IMR-90 (cell line): Measurements from ENCODE around the gene SYS1. TPM values are rescaled to one million over a fixed set of nuclear protein-coding genes. Genes with fewer than 3 reads are reported as not detected.

Experiments used
- ATAC-seq: fragments of 200-7000 bp; cut with Tn5 transposase; 2 replicates; pipeline ENCODE4 v1.9.1; 2020; ENCODE audit warnings: low read depth, mild to moderate bottlenecking, moderate library complexity
- BruUV-seq: library from RNA; stranded (reverse); fragments of 400-500 nt; replicated peaks from 2 replicates; lab custom pipeline; 2021; lab: Mats Ljungman, UMichigan
- CTCF ChIA-PET: fragments of 300-600 bp; formaldehyde crosslinking; extraction: SDS; loops from one replicate; lab custom pipeline; 2021; ENCODE audit warnings: antibody characterized with exemption; lab: Yijun Ruan, JAX
- POLR2A ChIA-PET: fragments of 300-600 bp; sonication (Branson Sonifier 250); formaldehyde crosslinking; loops from one replicate; lab custom pipeline; 2022; ENCODE audit warnings: antibody characterized with exemption; ENCODE audit not compliant: unreplicated experiment; lab: Charles Lee
- DNase-seq: peaks from one replicate; pipeline ENCODE4 v3.0.0; 2013
- H2AFZ ChIP-seq: replicated peaks from 2 replicates; pipeline ENCODE3; 2013; ENCODE audit warnings: low read length, mild to moderate bottlenecking; ENCODE audit not compliant: poor library complexity
- H2AK5ac ChIP-seq: 2 replicates; pipeline ENCODE4 v1.6.1; 2013; ENCODE audit warnings: low read depth, low read length, inconsistent platforms
- H2AK9ac ChIP-seq: replicated peaks from 2 replicates; pipeline ENCODE3; 2013; ENCODE audit warnings: mild to moderate bottlenecking, low read depth, low read length, moderate library complexity; ENCODE audit not compliant: poor library complexity
- H2BK120ac ChIP-seq: 2 replicates; pipeline ENCODE4 v1.6.1; 2013; ENCODE audit warnings: low read depth, low read length, inconsistent platforms
- H2BK15ac ChIP-seq: 3 replicates; pipeline ENCODE4 v1.6.1; 2013; ENCODE audit warnings: low read depth, low read length, inconsistent platforms
- H2BK20ac ChIP-seq: 2 replicates; pipeline ENCODE4 v1.6.1; 2013; ENCODE audit warnings: low read depth, mild to moderate bottlenecking, inconsistent platforms, low read length, moderate library complexity
- H2BK5ac ChIP-seq: 2 replicates; pipeline ENCODE4 v1.6.1; 2013; ENCODE audit warnings: mild to moderate bottlenecking, low read depth, low read length, inconsistent platforms; ENCODE audit not compliant: poor library complexity, severe bottlenecking
- H3K14ac ChIP-seq: replicated peaks from 2 replicates; pipeline ENCODE4 v1.6.1; 2013; ENCODE audit warnings: low read depth, low read length, inconsistent platforms
- H3K18ac ChIP-seq: 2 replicates; pipeline ENCODE4 v1.6.1; 2013; ENCODE audit warnings: low read depth, low read length, control low read depth
- H3K23ac ChIP-seq: 2 replicates; pipeline ENCODE4 v1.6.1; 2013; ENCODE audit warnings: low read depth, low read length, inconsistent platforms
- H3K27ac ChIP-seq: 2 replicates; pipeline ENCODE4 v1.5.1; 2013; ENCODE audit warnings: mild to moderate bottlenecking, control low read depth, low read length; ENCODE audit not compliant: insufficient read depth
- H3K27me3 ChIP-seq: 2 replicates; pipeline ENCODE4 v1.6.1; 2013; ENCODE audit warnings: low read length; ENCODE audit not compliant: control insufficient read depth, insufficient read depth
- H3K36me3 ChIP-seq: 2 replicates; pipeline ENCODE4 v1.6.1; 2013; ENCODE audit warnings: low read length, mixed read lengths; ENCODE audit not compliant: control insufficient read depth, insufficient read depth
- H3K4ac ChIP-seq: 2 replicates; pipeline ENCODE4 v1.6.1; 2013; ENCODE audit warnings: low read depth, low read length, inconsistent platforms
- H3K4me1 ChIP-seq: 2 replicates; pipeline ENCODE4 v1.6.1; 2013; ENCODE audit warnings: low read length, mixed read lengths; ENCODE audit not compliant: control insufficient read depth, insufficient read depth
- H3K4me2 ChIP-seq: 2 replicates; pipeline ENCODE4 v1.6.1; 2013; ENCODE audit warnings: low read depth, mild to moderate bottlenecking, control low read depth, low read length, moderate library complexity
- H3K4me3 ChIP-seq: 2 replicates; pipeline ENCODE4 v1.5.1; 2013; ENCODE audit warnings: low read depth, mild to moderate bottlenecking, control low read depth, low read length, moderate library complexity; ENCODE audit not compliant: insufficient read depth
- H3K56ac ChIP-seq: 2 replicates; pipeline ENCODE4 v1.6.1; 2013; ENCODE audit warnings: low read length, inconsistent platforms; ENCODE audit not compliant: insufficient read depth; ENCODE audit errors: extremely low read depth
- H3K79me1 ChIP-seq, 2 experiments: 2 replicates each; pipeline ENCODE4 v1.6.1; 2013; ENCODE audit warnings: low read length in 2 of 2, inconsistent platforms in 1 of 2, low read depth in 1 of 2
- H3K9ac ChIP-seq: 2 replicates; pipeline ENCODE4 v1.6.1; 2013; ENCODE audit warnings: low read depth, low read length, control low read depth
- H3K9me1 ChIP-seq: 2 replicates; pipeline ENCODE4 v1.6.1; 2013; ENCODE audit warnings: low read length, inconsistent platforms; ENCODE audit not compliant: insufficient read depth
- H3K9me3 ChIP-seq: 2 replicates; pipeline ENCODE4 v1.6.1; 2013; ENCODE audit warnings: low read length; ENCODE audit not compliant: control insufficient read depth, insufficient read depth
- H4K20me1 ChIP-seq: 2 replicates; pipeline ENCODE4 v1.6.1; 2013; ENCODE audit warnings: low read length, inconsistent platforms; ENCODE audit not compliant: insufficient read depth
- H4K5ac ChIP-seq: 2 replicates; pipeline ENCODE4 v1.6.1; 2013; ENCODE audit warnings: mild to moderate bottlenecking, low read depth, low read length, control low read depth
- H4K8ac ChIP-seq, 2 experiments: 2 replicates each; pipeline ENCODE4 v1.6.1; 2013; ENCODE audit warnings: low read depth in 2 of 2, low read length in 2 of 2, control low read depth in 1 of 2, inconsistent platforms in 1 of 2
- H4K91ac ChIP-seq: 2 replicates; pipeline ENCODE4 v1.6.1; 2013; ENCODE audit warnings: low read depth, low read length, inconsistent platforms; ENCODE audit not compliant: insufficient read depth
- BHLHE40 ChIP-seq: fragments of 150-350 bp; IDR thresholded peaks from 2 replicates; pipeline ENCODE4 v1.6.1; 2016; ENCODE audit warnings: mild to moderate bottlenecking, low read depth, low read length
- FOS ChIP-seq: fragments of 150-350 bp; IDR thresholded peaks from 2 replicates; pipeline ENCODE4 v1.6.1; 2016; ENCODE audit warnings: low read depth, low read length
- MAZ ChIP-seq: IDR thresholded peaks from 2 replicates; pipeline ENCODE4 v1.6.1; 2012; ENCODE audit warnings: low read depth, mild to moderate bottlenecking, low read length, improper control_type of control experiment, moderate library complexity, borderline replicate concordance
- POLR2A ChIP-seq: IDR thresholded peaks from 2 replicates; pipeline ENCODE4 v1.6.1; 2012; ENCODE audit warnings: mild to moderate bottlenecking, low read depth, low read length
- RAD21 ChIP-seq: IDR thresholded peaks from 2 replicates; pipeline ENCODE4 v1.6.1; 2012; ENCODE audit warnings: low read length, improper control_type of control experiment
- RCOR1 ChIP-seq: IDR thresholded peaks from 2 replicates; pipeline ENCODE4 v1.6.1; 2012; ENCODE audit warnings: mild to moderate bottlenecking, low read length, improper control_type of control experiment; ENCODE audit not compliant: insufficient replicate concordance
- RFX5 ChIP-seq: IDR thresholded peaks from 2 replicates; pipeline ENCODE4 v1.8.0; 2012; ENCODE audit warnings: low read depth, mild to moderate bottlenecking, low read length, moderate library complexity
- SMC3 ChIP-seq: fragments of 150-350 bp; IDR thresholded peaks from 2 replicates; pipeline ENCODE4 v1.6.1; 2016; ENCODE audit warnings: low read depth, mild to moderate bottlenecking, antibody characterized with exemption, low read length, moderate library complexity
- WGBS, 2 experiments: methylation state at CpG; one replicate each; pipeline versions ENCODE4 v1.1.5 to v1.1.7; 2013; ENCODE audit warnings: missing lambda C conversion rate in 2 of 2; ENCODE audit not compliant: insufficient read length in 1 of 2; ENCODE audit errors: extremely low coverage in 2 of 2; 5-methylcytosine and 5-hydroxymethylcytosine counted together
- dilution Hi-C: fragments of 300-500 bp; cut with HindIII; formaldehyde crosslinking; loops from one replicate; pipeline ENCODE4 v1.14.3; 2018; ENCODE audit warnings: low sequenced_read_pairs; ENCODE audit not compliant: unreplicated experiment
- in situ Hi-C: fragments of 300-500 bp; cut with MboI; formaldehyde crosslinking; loops from 3 replicates; pipeline ENCODE4 v1.14.3; 2019; ENCODE audit warnings: low sequenced_read_pairs, inconsistent platforms, mixed read lengths
- intact Hi-C: fragments of 100-400 bp; cut with micrococcal nuclease; formaldehyde crosslinking; loops from 2 replicates; pipeline ENCODE4 v1.10.0; 2022
- polyA plus RNA-seq, 3 experiments: library from polyadenylated mRNA; depleted of rRNA; stranded (reverse); fragments of >200 nt; gene quantifications; 2 replicates each; pipeline ENCODE4 v1.2.3, GENCODE V29; 2012; ENCODE audit warnings: low replicate concordance in 1 of 3
- total RNA-seq: library from RNA; depleted of rRNA; stranded (reverse); fragments of >200 nt; gene quantifications from 2 replicates; pipeline ENCODE4 v1.2.3, GENCODE V29; 2012

The SYS1 gene
- total and polyA plus RNA-seq, 2 of the 4 experiments (the other 2 are of a cell fraction), result 12.9 to 24.6 TPM

GRCh38 chr20:45328451-45328850 is 34.5 kb upstream of the SYS1 start:
- BruUV-seq, result no TSS peak
- Histone ChIP-seq H3K9me1 (peaks cover 2% of the 10 kb centered on the region; the same call in 1 of the 2 replicates), H2BK20ac (no peak overlapping the region), H2BK120ac (no peak overlapping the region), H3K9ac (no peak overlapping the region), H2AK5ac (no peak overlapping the region), H3K4me3 (no peak overlapping the region), H2BK5ac (no peak overlapping the region), H2AFZ (no peak overlapping the region), H3K9me3 (no peaks in the 10 kb centered on the region), H2BK15ac (no peak overlapping the region), H3K4ac (no peak overlapping the region), H2AK9ac (no peak overlapping the region), H3K18ac (no peak overlapping the region), H3K4me1 (0 out of 2 replicates have a peak, but pooled peaks cover 1% of the 10 kb centered on the region), H3K27ac (no peak overlapping the region), H3K27me3 (no peaks in the 10 kb centered on the region), H4K91ac (no peak overlapping the region), H3K79me1 (peaks cover 42 to 63% of the 10 kb centered on the region in 2 experiments), H3K56ac (no peak overlapping the region), H4K8ac (no peak overlapping the region; a peak in 1 of 4 replicates), H4K20me1 (peaks cover 42% of the 10 kb centered on the region), H3K23ac (no peak overlapping the region), H3K4me2 (no peak overlapping the region), H3K14ac (no peak overlapping the region), H4K5ac (no peak overlapping the region), H3K36me3 (peaks cover 71% of the 10 kb centered on the region)
- dilution Hi-C loops, result no loop called here
- no peak for TF ChIP-seq FOS
- no peak for TF ChIP-seq MAZ
- no peak for TF ChIP-seq RAD21
- TF ChIP-seq POLR2A, result no peak
- no peak for TF ChIP-seq RFX5
- no peak for TF ChIP-seq SMC3
- TF ChIP-seq BHLHE40, result no peak
- no peak for TF ChIP-seq RCOR1
- DNase-seq (no peak), ATAC-seq (no peak)
- ChIA-PET POLR2A (no interaction called here), CTCF (no interaction called here)
- WGBS, 2 experiments, result no CpG with 5 or more reads among the region's 4 CpGs
- in situ Hi-C loops, result loop anchor here (25.0 kb wide), 1 partner anchor 584 kb away; the partner anchor contains the start of gene PLTP
- intact Hi-C loops, result no loop called here
